ENCODE data around the gene EEF1A2.

The EEF1A2 gene

GRCh38 chr20:63497946-63498935 lies 642 bp downstream of the EEF1A2 start:
- H2BK15ac ChIP-seq (ENCODE audit: low read length) = peak overlapping the region; percentile 75
- peak overlapping the region; percentile 89 for H3K4me2 ChIP-seq (ENCODE audit: insufficient read depth, low read length, poor library complexity, severe bottlenecking)
- H3K36me3 ChIP-seq (replicated peaks in 1 of 2; ENCODE audit: control insufficient read depth in 2 of 2, insufficient read depth in 2 of 2, low read length in 2 of 2) = no peaks in the 10 kb centered on the region
- no CpG with 5 or more reads among the region's 60 CpGs for WGBS, 2 donors (ENCODE audit: extremely low coverage in 2 of 2, insufficient read length in 2 of 2, insufficient replicate concordance in 1 of 2)
- peaks cover 9 to 17% of the 10 kb centered on the region in 2 donors for H3K4me1 ChIP-seq (ENCODE audit: control insufficient read depth in 2 of 2, insufficient read depth in 1 of 2, low read depth in 1 of 2, low read length in 2 of 2)
- no peak for DNase-seq (ENCODE audit: low spot score)
- H2BK120ac ChIP-seq (ENCODE audit: low read depth, low read length) = no peak overlapping the region
- peak overlapping the region; percentile 63 for H2AK5ac ChIP-seq (ENCODE audit: low read depth, low read length)
- peak overlapping the region; percentile 73 for H2AFZ ChIP-seq (ENCODE audit: low read length)
- peak overlapping the region; percentile 21 for H3K14ac ChIP-seq (ENCODE audit: low read length)
- no peaks in the 10 kb centered on the region for H3K79me1 ChIP-seq (ENCODE audit: low read depth, low read length)
- no peak overlapping the region for H4K91ac ChIP-seq (ENCODE audit: low read depth, low read length, poor library complexity)
- no peak overlapping the region for H3K27ac ChIP-seq (replicated peaks; ENCODE audit: low read length)
- no peak overlapping the region for H3K9ac ChIP-seq (ENCODE audit: low read depth, low read length, poor library complexity)
- H3K4ac ChIP-seq (ENCODE audit: low read length) = peak overlapping the region; percentile 66
- H3K23ac ChIP-seq (ENCODE audit: low read depth, low read length, poor library complexity) = peak overlapping the region; percentile 65
- peaks cover 0 to 2% of the 10 kb centered on the region in 2 donors for H3K9me3 ChIP-seq (replicated peaks in 1 of 2; ENCODE audit: control insufficient read depth in 2 of 2, insufficient read depth in 1 of 2, low read depth in 1 of 2, low read length in 2 of 2)
- peak overlapping the region; percentile 76 for H3K18ac ChIP-seq (ENCODE audit: low read length)
- H4K8ac ChIP-seq (ENCODE audit: low read depth, low read length) = no peak overlapping the region
- H2BK12ac ChIP-seq (ENCODE audit: low read length) = no peak overlapping the region
- peak overlapping the region; percentile 82 for H2BK5ac ChIP-seq (ENCODE audit: low read length)
- H3K27me3 ChIP-seq (ENCODE audit: control insufficient read depth in 3 of 3, insufficient read depth in 3 of 3, low read depth in 1 of 3, low read length in 3 of 3) = peaks cover 24 to 49% (median 42%) of the 10 kb centered on the region in 3 experiments
- H3K4me3 ChIP-seq (ENCODE audit: low read length in 2 of 2) = peak overlapping the region; percentile 40 to 45

GRCh38 chr20:63497138-63497945 lies 1.5 kb downstream of the EEF1A2 start:
- H3K4me1 ChIP-seq (ENCODE audit: control insufficient read depth in 2 of 2, insufficient read depth in 1 of 2, low read depth in 1 of 2, low read length in 2 of 2) = peaks cover 6 to 10% of the 10 kb centered on the region in 2 donors
- peak overlapping the region; percentile 94 for H2BK5ac ChIP-seq (ENCODE audit: low read length)
- no peak overlapping the region for H3K14ac ChIP-seq (ENCODE audit: low read length)
- no peak overlapping the region for H2BK120ac ChIP-seq (ENCODE audit: low read depth, low read length)
- no peak overlapping the region for H2AFZ ChIP-seq (ENCODE audit: low read length)
- H2AK5ac ChIP-seq (ENCODE audit: low read depth, low read length) = peak overlapping the region; percentile 63
- peak overlapping the region; percentile 65 for H3K23ac ChIP-seq (ENCODE audit: low read depth, low read length, poor library complexity)
- peak overlapping the region; percentile 75 for H2BK15ac ChIP-seq (ENCODE audit: low read length)
- DNase-seq (ENCODE audit: low spot score) = no peak
- peaks cover 24 to 49% (median 42%) of the 10 kb centered on the region in 3 experiments for H3K27me3 ChIP-seq (ENCODE audit: control insufficient read depth in 3 of 3, insufficient read depth in 3 of 3, low read depth in 1 of 3, low read length in 3 of 3)
- no peaks in the 10 kb centered on the region for H3K79me1 ChIP-seq (ENCODE audit: low read depth, low read length)
- H4K91ac ChIP-seq (ENCODE audit: low read depth, low read length, poor library complexity) = no peak overlapping the region
- H3K36me3 ChIP-seq (replicated peaks in 1 of 2; ENCODE audit: control insufficient read depth in 2 of 2, insufficient read depth in 2 of 2, low read length in 2 of 2) = no peaks in the 10 kb centered on the region
- peak overlapping the region; percentile 73 for H2BK12ac ChIP-seq (ENCODE audit: low read length)
- H3K9me3 ChIP-seq (replicated peaks in 1 of 2; ENCODE audit: control insufficient read depth in 2 of 2, insufficient read depth in 1 of 2, low read depth in 1 of 2, low read length in 2 of 2) = peaks cover 0 to 2% of the 10 kb centered on the region in 2 donors
- H3K4me2 ChIP-seq (ENCODE audit: insufficient read depth, low read length, poor library complexity, severe bottlenecking) = no peak overlapping the region
- whole genome bisulfite sequencing, 2 donors (ENCODE audit: extremely low coverage in 2 of 2, insufficient read length in 2 of 2, insufficient replicate concordance in 1 of 2) = no CpG with 5 or more reads among the region's 20 CpGs
- H4K8ac ChIP-seq (ENCODE audit: low read depth, low read length) = no peak overlapping the region
- no peak overlapping the region for H3K18ac ChIP-seq (ENCODE audit: low read length)
- H3K9ac ChIP-seq (ENCODE audit: low read depth, low read length, poor library complexity) = no peak overlapping the region
- no peak overlapping the region for H3K27ac ChIP-seq (replicated peaks; ENCODE audit: low read length)
- no peak overlapping the region for H3K4me3 ChIP-seq (ENCODE audit: low read length in 2 of 2)
- H3K4ac ChIP-seq (ENCODE audit: low read length) = peak overlapping the region; percentile 66

- Histone ChIP-seq H4K91ac (ENCODE audit: low read depth, low read length, poor library complexity) (no peak overlapping the region), H3K4me3 (ENCODE audit: low read length in 2 of 2) (no peak overlapping the region), H3K27me3 (ENCODE audit: control insufficient read depth in 3 of 3, insufficient read depth in 3 of 3, low read depth in 1 of 3, low read length in 3 of 3) (peaks cover 24 to 49% (median 42%) of the 10 kb centered on the region in 3 experiments), H3K9me3 (replicated peaks in 1 of 2; ENCODE audit: control insufficient read depth in 2 of 2, insufficient read depth in 1 of 2, low read depth in 1 of 2, low read length in 2 of 2) (peaks cover 0 to 3% of the 10 kb centered on the region in 2 donors), H2BK12ac (ENCODE audit: low read length) (peak overlapping the region; percentile 98), H3K27ac (replicated peaks; ENCODE audit: low read length) (no peak overlapping the region), H3K23ac (ENCODE audit: low read depth, low read length, poor library complexity) (peak overlapping the region; percentile 89), H2AFZ (ENCODE audit: low read length) (peak overlapping the region; percentile 65), H3K14ac (ENCODE audit: low read length) (no peak overlapping the region), H3K4me1 (ENCODE audit: control insufficient read depth in 2 of 2, insufficient read depth in 1 of 2, low read depth in 1 of 2, low read length in 2 of 2) (peaks cover 4 to 5% of the 10 kb centered on the region in 2 donors), H3K18ac (ENCODE audit: low read length) (peak overlapping the region; percentile 85), H4K8ac (ENCODE audit: low read depth, low read length) (no peak overlapping the region), H2BK5ac (ENCODE audit: low read length) (peak overlapping the region; percentile 94), H2BK15ac (ENCODE audit: low read length) (peak overlapping the region; percentile 94), H3K9ac (ENCODE audit: low read depth, low read length, poor library complexity) (no peak overlapping the region), H2BK120ac (ENCODE audit: low read depth, low read length) (no peak overlapping the region), H3K4ac (ENCODE audit: low read length) (no peak overlapping the region), H3K36me3 (replicated peaks in 1 of 2; ENCODE audit: control insufficient read depth in 2 of 2, insufficient read depth in 2 of 2, low read length in 2 of 2) (no peaks in the 10 kb centered on the region), H3K79me1 (ENCODE audit: low read depth, low read length) (no peaks in the 10 kb centered on the region), H3K4me2 (ENCODE audit: insufficient read depth, low read length, poor library complexity, severe bottlenecking) (no peak overlapping the region), H2AK5ac (ENCODE audit: low read depth, low read length) (peak overlapping the region; percentile 84)
- WGBS, 2 donors (ENCODE audit: extremely low coverage in 2 of 2, insufficient read length in 2 of 2, insufficient replicate concordance in 1 of 2) = no CpG with 5 or more reads among the region's 16 CpGs
- DNase-seq (ENCODE audit: low spot score) = no peak
Observed at GRCh38 chr20:63496596-63497120, 2.2 kb downstream of the EEF1A2 start.

Data from neuronal stem cell (in vitro differentiated cells).